HG03135 (cell line): ENCODE measurements around the gene CGNL1.

Experiments
- ATAC-seq: cut with Tn5 transposase; IDR thresholded peaks from one replicate; pipeline ENCODE4 v1.9.1; 2021; ENCODE audit warnings: mild to moderate bottlenecking, moderate library complexity; ENCODE audit not compliant: unreplicated experiment

CGNL1 gene

DNA sequence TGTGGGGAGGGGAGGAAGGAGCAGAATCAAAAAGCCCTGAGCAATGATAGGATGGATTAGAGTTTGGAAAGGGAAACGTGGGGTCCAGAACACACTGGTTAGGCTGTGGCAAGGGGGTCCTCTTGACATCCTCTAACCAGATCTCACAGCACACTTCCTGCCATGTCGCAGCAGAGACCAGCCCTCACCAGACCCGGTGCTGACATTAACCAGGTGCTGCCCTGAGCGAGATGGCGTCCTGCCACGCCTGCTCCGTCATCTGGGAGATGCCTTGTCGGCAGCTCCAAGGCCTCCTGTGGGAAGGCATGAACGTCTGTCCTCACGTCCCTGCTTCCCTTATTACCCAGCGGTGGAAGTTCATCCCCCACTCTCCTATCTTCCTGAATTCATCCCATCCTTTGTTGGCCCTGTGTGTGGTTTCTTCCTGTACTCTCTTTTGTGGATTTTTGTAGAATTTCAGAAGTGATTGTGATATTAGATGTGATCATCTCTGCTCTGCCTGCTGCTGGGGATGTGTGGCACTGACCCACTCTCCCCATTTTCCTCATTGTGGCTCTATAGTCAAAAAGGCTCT is 186.0 kb downstream of the CGNL1 start:
- ATAC-seq = no peak

DNA sequence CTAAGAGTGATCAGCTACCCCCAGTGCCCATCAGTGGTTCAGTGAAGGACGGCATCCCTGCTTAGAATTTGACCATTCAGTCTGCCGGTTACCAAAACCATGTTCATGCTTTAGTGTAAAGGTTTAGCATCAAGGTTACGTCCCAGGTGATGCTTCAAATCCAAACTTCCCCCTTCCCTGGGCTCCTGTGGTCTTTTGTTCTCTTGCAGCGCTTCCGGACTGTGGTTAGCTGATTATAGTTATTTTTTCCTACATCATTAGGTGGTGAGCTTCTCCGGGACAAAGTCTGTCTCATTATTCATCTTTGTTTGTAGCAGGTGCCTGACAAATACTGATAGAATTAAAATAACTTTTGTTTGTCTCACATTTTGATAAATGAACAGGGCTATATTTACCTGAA is 187.1 kb downstream of the CGNL1 start:
- ATAC-seq = no peak

DNA sequence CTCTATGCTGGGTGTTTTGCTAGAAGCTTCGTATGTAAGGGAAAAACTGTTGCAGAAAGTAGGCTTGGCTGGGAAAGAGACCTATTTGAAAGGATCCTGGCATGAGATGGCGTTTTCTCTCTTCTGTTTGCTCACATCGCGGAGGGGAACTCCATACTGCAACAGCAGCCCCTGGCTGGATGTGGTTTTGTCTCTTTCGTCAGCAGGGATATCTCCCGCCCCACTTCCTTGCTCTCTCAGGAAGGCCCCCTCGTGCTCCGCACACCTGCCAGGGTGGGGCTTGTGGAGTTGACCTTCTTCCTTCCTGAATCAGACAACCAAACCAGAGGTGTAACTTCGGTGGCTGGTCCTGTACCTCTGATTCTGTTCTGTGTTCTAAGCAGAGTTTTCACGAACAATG is 189.0 kb downstream of the CGNL1 start:
- no peak for ATAC-seq

DNA sequence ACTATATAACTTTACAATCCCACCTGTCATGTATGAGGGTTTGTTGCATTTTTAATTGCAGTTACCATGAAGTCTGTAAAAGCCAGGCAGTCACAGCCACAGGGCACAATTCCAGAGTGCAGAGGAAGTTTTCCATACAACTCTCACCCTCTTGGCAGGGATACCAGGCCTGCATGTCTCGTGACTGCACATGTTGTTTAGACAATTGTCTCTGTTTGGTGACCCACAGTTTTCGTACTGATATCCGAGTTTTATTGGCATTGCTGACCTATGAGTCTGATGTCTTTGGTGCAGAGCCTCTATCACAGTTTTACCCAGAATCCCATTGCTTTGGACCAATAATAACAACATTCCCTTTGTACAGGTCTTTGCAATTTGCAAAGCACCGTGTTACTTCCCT is 190.5 kb downstream of the CGNL1 start:
- no peak for ATAC-seq

DNA sequence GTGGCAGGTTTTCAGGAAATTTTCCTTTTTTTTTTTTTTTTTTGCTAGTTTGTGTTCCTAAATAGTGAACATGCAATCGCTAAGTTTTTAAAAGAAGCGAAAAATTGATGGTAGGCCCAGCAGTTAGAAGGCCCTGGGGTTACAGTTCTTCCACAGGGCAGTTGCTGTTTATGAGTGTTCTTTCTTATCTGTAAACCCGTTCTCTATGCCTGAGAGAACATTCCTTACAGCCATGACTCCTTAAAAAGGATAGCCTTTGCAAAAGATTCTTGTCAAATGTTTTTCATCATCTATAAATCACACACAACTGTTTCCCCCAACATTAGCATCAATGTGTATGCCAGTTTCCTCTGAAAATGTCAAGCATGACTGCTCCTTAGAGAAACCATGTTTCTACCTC is 191.6 kb downstream of the CGNL1 start:
- no peak for ATAC-seq

DNA sequence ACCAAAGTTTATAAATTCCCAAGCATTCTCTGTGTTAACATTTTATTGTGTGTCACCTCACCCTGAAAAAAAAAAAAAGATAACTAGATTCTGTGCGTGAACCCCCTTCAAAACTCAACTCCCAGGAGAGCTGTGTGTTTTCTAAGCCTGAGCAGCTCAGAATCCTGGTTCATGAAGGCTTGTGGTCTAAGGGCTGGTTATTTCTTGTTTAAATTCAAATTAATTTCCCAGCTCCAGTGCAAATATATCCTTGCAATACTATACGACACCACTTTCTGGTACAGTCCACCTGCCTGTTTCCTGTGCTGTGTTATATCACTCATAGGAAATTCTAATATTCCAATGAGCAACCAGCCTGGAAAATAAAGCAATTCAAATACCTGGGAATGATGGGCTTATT is 192.0 kb downstream of the CGNL1 start:
- no peak for ATAC-seq

DNA sequence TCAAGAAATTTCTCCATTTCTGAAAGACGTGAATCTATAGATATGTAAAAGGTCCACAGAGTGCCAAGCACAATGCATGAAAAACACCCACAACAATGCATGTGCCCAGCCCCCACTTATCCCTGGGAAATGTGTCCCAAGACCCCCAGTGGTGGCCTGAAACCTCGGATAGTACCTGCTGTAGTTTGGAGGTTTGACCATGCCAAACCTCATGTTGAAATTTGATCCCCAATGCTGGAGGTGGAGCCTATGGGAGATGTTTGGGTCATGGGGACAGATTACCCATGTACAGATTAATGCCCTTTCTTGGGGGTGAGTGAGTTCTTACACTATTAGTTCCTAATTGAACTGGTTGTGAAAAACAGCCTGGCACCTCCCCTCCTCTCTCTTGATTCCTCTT is 194.0 kb downstream of the CGNL1 start:
- ATAC-seq = no peak

DNA sequence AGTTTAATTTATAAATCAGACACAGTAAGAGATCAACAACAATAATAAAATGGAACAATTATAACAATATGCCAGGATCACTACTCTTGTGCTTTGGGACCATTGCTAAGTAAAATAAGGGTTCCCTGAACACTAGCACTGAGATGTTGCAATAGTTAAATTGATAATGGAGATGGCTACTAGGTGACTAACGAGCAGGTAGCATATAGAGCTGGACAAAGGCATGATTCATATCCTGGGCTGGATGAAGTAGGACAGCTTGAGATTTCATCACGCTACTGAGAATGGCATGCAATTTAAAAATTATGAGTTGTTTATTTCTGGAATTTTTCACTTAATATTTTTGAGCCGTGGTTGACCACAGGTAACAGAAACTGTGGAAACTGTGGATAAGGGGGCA is 194.7 kb downstream of the CGNL1 start:
- ATAC-seq = no peak

DNA sequence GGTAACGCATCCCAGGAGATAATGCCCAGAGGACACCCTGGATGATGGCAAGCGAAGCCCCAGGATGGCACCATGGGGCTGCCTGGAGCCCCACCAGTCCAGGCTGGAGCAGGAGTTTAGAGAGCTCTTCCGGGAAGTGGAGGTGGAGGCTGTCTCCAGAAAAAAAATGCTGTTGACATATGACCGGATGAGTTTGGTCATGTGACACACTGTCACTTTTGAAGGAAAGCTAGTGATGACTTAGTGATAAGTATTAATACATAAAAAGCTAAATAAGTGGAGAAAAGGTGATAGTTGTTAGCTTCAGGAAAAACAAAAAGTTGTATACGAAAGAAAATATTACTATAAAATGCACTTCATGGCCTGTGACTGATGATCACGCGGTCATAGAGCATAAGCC is 195.4 kb downstream of the CGNL1 start:
- no peak for ATAC-seq

DNA sequence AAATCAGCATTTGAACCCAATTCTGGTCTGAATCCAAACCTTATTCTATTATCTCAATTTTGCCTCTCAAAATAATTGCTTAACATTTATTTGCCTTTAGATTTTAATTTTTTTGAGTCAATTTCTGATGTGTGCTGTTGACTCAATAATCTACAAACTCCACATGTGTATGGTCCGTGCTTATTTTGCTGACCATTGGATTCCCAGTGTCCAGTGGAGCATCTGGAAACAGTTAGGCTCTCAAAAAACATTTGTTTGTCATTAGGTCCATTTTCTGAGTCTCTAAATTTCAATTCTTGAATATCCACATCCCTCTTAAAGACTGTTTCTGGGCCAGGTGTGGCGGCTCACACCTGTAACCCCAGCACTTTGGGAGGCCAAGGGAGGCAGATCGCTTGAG is 196.2 kb downstream of the CGNL1 start:
- ATAC-seq = no peak

DNA sequence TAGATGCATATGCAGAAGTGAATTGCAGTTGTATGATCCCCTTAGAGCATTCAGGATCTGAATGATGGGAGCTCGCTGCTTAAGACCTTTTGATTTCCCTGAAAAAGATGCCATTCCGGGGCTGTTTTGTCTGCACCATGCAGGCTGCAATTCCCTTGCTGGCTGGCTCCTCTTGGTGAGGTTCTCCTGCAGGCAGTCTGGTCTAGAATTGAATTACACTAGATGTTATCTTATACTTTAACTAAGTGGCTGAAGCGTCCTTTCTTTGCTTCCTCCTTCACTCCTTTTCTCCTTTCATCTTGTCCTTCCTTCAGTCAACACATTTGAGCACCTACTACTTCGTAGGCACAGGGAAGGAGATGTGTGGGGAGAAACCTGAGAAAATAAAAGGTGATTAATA is 196.8 kb downstream of the CGNL1 start:
- no peak for ATAC-seq

DNA sequence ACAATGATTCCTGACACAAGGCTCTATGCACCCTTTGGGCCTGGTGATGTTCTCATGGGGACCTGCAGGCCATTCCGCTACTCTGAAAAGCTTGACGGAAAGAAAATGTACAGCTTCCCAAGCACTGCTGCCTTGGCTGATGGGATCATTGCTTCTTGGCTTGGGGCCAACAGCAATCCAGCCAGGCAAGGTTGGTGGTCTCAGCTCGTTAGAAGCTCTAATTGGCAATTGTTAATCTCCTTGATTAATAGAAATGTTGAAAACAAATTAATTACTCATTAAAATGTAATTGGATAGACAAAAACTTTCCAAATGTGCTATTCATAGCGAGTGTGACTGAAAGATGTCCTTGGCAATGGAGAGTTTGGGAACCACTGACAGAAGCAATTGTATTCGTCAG is 199.1 kb downstream of the CGNL1 start:
- ATAC-seq = no peak

DNA sequence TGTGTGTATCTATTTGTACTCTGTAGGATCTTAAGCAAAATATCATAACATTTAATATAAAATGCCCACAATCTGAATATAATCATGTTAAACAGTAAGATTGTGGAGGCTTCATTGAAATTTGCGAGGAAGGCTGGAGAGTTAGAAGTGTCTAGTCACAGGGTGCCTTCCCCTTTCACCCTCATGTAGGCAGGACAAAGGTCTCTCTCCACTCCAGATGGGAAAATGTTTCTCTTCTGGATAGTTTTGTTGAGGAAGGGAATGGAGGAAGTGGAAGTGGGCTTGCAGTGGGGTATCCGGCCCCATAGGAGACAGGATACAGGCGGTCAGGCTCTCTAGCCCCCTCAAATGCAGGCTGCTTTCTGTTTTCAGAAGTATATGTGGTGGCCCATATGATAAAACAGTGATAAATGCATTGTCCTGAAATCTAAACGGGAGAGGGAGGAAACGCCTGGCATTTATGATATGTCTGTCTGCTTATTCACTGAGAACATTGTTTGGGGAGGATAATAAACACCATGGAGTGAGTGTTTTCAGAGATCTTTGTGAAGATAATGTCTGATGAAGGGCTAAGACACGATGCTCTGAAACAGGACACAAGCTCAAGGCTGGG is 202.1 kb downstream of the CGNL1 start:
- ATAC-seq = no peak

DNA sequence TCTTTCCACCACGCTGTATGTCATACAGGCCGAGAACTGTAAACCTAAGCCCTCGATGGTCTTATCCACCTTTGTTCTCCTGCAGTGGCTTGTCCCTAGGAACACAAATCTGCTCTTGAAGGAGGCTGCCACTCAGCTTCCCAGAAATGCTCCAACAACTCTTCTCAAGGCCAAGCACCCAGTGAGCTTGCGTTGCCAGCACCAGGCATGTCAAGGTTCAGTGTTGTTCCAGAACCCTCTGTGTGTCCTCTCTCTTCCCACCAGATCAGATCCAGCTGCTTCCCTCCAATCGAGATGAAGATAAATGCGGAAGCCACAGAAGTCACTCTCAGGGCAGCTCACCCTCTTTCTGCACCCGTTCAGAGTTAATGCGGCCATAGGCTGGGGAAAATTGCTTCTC is 204.1 kb downstream of the CGNL1 start:
- no peak for ATAC-seq

DNA sequence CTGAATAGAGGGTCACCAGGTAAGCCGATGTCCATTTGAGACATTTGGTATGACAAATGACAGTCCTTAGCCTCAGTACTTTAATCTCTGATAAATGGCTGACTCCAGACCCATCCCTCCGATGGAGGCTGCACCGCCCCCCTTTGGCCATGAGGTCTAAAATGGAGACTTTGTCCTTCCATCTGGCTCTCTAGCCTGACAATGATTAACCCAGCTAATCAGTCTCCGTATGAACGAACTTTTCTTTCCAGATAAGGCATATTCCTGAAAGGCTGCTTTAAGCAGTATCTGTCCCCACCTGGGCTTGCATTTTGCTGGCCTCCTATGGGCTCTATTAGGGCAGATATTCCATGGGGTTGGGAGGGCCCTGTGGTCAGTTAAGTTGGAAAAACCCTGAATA is 204.6 kb downstream of the CGNL1 start:
- no peak for ATAC-seq

DNA sequence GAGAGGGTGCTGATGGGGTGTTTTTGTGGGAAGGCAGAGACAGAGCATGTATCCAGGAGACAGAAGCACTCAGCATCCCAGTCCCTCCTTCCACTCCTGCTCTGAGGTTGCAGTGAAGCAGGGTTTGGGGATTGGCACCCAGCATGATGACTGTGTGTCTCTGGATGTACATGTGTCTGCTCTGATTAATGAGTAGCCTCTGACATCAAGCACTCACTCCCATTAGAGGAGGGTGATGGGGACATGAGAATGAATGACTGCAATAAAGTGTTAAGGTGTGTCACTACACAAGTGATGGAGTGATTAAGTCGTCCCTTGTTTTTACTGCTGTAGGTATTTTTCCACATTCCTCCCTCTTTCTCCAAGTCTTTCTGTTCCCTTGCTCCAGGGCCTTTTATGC is 205.8 kb downstream of the CGNL1 start:
- ATAC-seq = no peak

DNA sequence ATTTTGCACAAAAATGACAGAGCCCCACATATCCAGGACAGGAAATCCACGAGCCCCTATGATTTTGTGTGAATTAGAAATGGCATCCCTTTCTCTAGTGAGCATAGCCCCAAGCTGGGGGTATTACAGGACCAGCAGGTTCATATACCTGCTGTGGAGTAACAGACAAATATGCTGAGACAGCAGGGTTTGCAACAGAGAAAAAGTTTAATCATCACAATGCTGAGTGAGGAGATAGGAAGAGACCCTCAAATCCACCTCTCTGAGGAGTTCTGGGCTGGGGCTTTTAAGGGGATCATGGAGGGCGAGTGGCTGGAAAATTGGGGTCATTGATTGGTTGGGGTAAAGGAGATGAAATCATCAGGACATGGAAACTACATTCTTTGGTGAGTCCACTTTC is 207.0 kb downstream of the CGNL1 start:
- no peak for ATAC-seq

DNA sequence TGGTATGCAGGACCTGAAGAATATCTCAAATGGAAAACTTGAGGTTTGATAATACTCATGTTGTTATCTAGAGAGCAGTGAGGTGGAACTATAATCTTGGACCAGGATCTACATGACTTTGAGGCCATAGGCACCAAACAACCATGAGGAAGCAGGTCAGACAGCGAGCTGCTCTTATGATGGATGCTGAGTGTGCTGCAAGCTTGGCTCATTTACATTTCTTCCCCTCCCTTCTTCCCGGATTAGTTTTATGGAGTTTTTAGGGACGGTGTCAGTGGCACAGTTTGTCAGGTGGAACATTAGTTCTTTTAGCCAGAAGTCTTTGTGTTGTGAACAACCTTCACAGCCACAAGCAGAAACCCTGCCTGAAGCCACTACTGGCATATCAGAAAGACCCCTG is 207.4 kb downstream of the CGNL1 start:
- no peak for ATAC-seq

DNA sequence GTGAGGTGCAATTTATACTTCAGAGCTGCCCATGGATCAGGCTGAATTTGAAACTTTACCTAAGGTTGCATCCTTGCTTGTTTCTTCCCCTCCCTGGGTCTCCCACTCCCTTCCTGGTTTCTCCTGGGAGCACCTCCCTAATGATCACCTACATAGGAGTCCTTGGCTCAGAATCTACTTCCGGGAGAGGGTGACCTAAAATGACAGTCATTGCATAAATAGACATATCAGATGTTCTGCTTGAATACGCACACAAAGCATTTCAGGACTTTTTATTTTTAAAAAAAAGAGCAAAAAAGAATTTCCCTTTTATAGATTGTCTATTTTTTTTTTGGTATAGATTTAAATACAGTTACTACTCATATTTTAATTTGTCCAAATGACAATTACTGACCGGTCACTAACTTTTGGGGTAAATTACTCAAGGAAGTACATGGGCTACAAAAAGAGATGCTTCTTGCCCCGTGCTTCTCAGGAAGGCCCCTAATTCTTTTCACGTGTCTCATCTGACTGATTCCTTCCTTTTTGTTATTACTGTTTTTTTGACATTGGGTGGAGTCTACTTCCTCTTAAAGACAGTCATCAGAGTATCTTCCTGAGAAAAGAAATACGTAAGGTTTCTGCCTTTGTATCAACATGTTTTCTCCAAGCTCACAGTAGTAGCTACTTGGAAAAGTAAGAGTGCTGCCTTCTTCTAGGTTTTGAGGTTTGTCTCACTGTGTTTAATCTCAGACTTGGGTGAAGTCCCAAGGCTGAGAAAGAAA is 210.5 kb downstream of the CGNL1 start:
- no peak for ATAC-seq

DNA sequence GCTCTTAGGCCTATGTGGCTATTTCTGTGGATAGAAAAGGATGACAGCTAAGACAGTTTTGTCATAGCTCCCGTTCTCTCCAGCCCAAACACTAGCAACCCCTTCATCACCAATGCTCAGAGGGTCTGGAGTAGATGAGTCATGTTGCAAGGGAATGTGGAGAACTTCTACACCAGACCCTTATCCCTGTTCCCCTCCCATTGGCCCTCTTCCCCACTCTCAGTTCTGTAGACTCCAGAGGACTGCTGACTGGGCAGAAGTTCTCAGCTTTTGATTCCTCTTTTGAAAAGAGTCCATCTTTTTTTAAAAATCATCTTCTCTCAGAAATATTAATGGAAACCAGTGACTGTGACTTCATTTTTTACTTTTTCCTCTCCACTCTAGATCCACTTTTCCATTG is 213.0 kb downstream of the CGNL1 start:
- no peak for ATAC-seq

DNA sequence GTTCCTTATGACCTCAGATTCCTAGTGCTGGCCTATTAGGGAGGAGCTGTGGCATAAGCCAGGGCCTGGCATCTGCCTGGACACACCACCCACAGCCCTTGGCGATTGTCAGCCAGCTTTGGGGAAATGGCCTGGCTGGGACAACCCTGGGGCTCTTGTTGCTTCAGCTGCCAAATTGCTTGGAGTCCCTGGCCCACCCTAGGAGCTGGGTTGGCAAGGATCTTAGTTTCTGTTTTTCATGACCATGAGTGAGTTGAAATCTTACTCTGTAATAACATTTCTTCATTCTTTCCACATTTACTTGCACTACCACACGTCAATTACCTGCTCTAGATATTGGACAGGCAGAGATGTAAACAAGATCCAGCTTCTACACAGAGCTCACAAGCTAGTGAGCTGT is 213.4 kb downstream of the CGNL1 start:
- no peak for ATAC-seq

DNA sequence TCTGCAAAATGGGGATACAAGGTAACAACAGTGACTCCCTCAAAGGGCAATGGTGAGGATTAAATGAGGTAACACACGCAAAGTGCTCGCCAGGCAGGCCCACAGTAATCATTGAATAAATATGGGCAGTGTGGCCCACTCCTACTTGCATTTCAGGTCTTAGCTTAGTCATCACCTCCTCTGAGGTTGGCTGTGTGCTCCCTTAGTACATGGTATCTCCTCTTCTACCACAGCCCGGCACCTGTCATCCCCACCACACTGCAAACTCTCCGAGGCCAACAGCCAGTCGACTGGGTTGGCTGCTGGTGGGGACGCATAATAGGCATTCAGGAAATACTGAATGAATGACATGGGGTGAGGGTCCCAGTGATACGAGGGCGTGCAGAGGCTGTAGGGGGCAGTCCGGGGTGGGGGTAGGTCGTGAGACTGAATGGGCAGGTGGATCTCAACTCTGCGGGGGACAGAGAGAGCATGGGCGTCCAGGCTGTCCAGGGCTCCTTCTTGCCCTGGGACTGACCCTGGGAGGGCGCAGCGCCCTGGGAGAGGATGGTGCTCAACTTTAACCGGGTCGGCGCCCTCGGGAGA is 215.0 kb downstream of the CGNL1 start:
- ATAC-seq = no peak
